H1 (cell line): ENCODE measurements around the gene TROAP. TPM values are rescaled to one million over a fixed set of nuclear protein-coding genes. Genes with fewer than 3 reads are reported as not detected.

ENCODE experiments used
- CTCF ChIA-PET: fragments of 300-600 bp; sonication (Branson Sonifier 250); formaldehyde crosslinking; loops from one replicate; lab custom pipeline; 2021; ENCODE audit not compliant: partially characterized antibody; lab: Charles Lee
- POLR2A ChIA-PET: fragments of 300-600 bp; sonication (Branson Sonifier 250); formaldehyde crosslinking; loops from one replicate; lab custom pipeline; 2021; ENCODE audit warnings: inconsistent platforms; ENCODE audit not compliant: partially characterized antibody; lab: Charles Lee
- DNase-seq, 2 experiments: peaks; one replicate each; pipeline versions ENCODE4 v3.0.0 to v3.0.0-alpha.2; 2010 to 2022; ENCODE audit warnings: low spot score in 2 of 2, low read depth in 1 of 2, mixed read lengths in 1 of 2
- FAIRE-seq: peaks from 2 replicates; lab custom pipeline; 2011; peaks lifted over from hg19 to GRCh38; lab: Jason Lieb, UNC
- H2AFZ ChIP-seq: 2 replicates; pipeline ENCODE4 v1.8.1; 2012; ENCODE audit warnings: low read length, inconsistent platforms
- H2AK5ac ChIP-seq: 2 replicates; pipeline ENCODE4 v1.6.1; 2013; ENCODE audit warnings: low read depth, low read length
- H2BK120ac ChIP-seq: replicated peaks from 2 replicates; pipeline ENCODE3; 2013; ENCODE audit warnings: low read depth, low read length, inconsistent platforms
- H2BK12ac ChIP-seq: 2 replicates; pipeline ENCODE4 v1.6.1; 2013; ENCODE audit warnings: low read depth, low read length
- H2BK15ac ChIP-seq: 2 replicates; pipeline ENCODE4 v1.6.1; 2013; ENCODE audit warnings: low read length
- H2BK20ac ChIP-seq: 2 replicates; pipeline ENCODE4 v1.6.1; 2013; ENCODE audit warnings: low read length
- H2BK5ac ChIP-seq: 2 replicates; pipeline ENCODE4 v1.6.1; 2013; ENCODE audit warnings: low read depth, low read length
- H3K14ac ChIP-seq: 2 replicates; pipeline ENCODE4 v1.6.1; 2013; ENCODE audit warnings: inconsistent platforms; ENCODE audit not compliant: insufficient read length
- H3K18ac ChIP-seq: 2 replicates; pipeline ENCODE4 v1.6.1; 2013; ENCODE audit warnings: low read length; ENCODE audit errors: extremely low read depth
- H3K23ac ChIP-seq: 2 replicates; pipeline ENCODE4 v1.6.1; 2013; ENCODE audit warnings: inconsistent platforms; ENCODE audit not compliant: insufficient read length
- H3K23me2 ChIP-seq: 2 replicates; pipeline ENCODE4 v1.6.1; 2013; ENCODE audit warnings: low read depth, low read length
- H3K27ac ChIP-seq: 2 replicates; pipeline ENCODE4 v1.6.1; 2011; ENCODE audit warnings: low read depth, low read length, inconsistent platforms
- H3K27me3 ChIP-seq, 4 experiments: replicated peaks in 1 of 4; 1 replicate in 1 of 4; 2 replicates in 3 of 4; pipeline versions ENCODE4 v1.6.1 to v1.8.1; 2011 to 2013; ENCODE audit warnings: low read length in 3 of 4, mild to moderate bottlenecking in 3 of 4, inconsistent platforms in 2 of 4, mixed read lengths in 2 of 4, moderate library complexity in 1 of 4; ENCODE audit not compliant: control insufficient read depth in 3 of 4, insufficient read depth in 3 of 4; ENCODE audit errors: extremely low read depth in 1 of 4
- H3K36me3 ChIP-seq, 4 experiments: 2 replicates each; pipeline versions ENCODE4 v1.6.1 to v1.8.1; 2011 to 2013; ENCODE audit warnings: mild to moderate bottlenecking in 4 of 4, low read length in 3 of 4, moderate library complexity in 2 of 4, control low read depth in 1 of 4, inconsistent platforms in 1 of 4; ENCODE audit not compliant: insufficient read depth in 4 of 4, control insufficient read depth in 2 of 4
- H3K4ac ChIP-seq: replicated peaks from 2 replicates; pipeline ENCODE3; 2013; ENCODE audit warnings: low read length, low read depth, mixed read lengths, inconsistent platforms; ENCODE audit not compliant: insufficient read length
- H3K4me1 ChIP-seq, 4 experiments: replicated peaks in 1 of 4; 1 replicate in 1 of 4; 2 replicates in 3 of 4; pipeline versions ENCODE4 v1.6.1 to v1.8.1; 2011 to 2013; ENCODE audit warnings: low read length in 3 of 4, inconsistent platforms in 2 of 4, mixed read lengths in 1 of 4; ENCODE audit not compliant: insufficient read depth in 4 of 4, control insufficient read depth in 3 of 4
- H3K4me2 ChIP-seq, 2 experiments: 2 replicates each; pipeline versions ENCODE4 v1.6.1 to v1.8.1; 2011 to 2013; ENCODE audit warnings: low read depth in 2 of 2, low read length in 2 of 2, control low read depth in 1 of 2, inconsistent platforms in 1 of 2, mild to moderate bottlenecking in 1 of 2; ENCODE audit not compliant: insufficient read depth in 1 of 2
- H3K4me3 ChIP-seq, 4 experiments: fragments of 200-600, 300-600 bp in 1 of 4; sonication (generic), shearing (Covaris generic), sonication (Bioruptor Twin) in 1 of 4; 2 replicates each; pipeline versions ENCODE4 v1.5.1 to v1.8.1; 2011 to 2016; ENCODE audit warnings: low read length in 4 of 4, low read depth in 3 of 4, control low read depth in 2 of 4, inconsistent platforms in 2 of 4, mild to moderate bottlenecking in 2 of 4, mixed read lengths in 1 of 4, moderate library complexity in 1 of 4; ENCODE audit not compliant: insufficient read depth in 2 of 4; ENCODE audit errors: extremely low read depth in 1 of 4
- H3K56ac ChIP-seq: replicated peaks from 2 replicates; pipeline ENCODE3; 2013; ENCODE audit warnings: low read depth, mild to moderate bottlenecking, mixed read lengths, low read length, inconsistent platforms; ENCODE audit not compliant: insufficient read length
- H3K79me1 ChIP-seq: 2 replicates; pipeline ENCODE4 v1.6.1; 2013; ENCODE audit warnings: low read depth, low read length, control low read depth
- H3K79me2 ChIP-seq, 2 experiments: 2 replicates each; pipeline versions ENCODE4 v1.6.1 to v1.8.1; 2012 to 2013; ENCODE audit warnings: low read length in 2 of 2, mild to moderate bottlenecking in 2 of 2, inconsistent platforms in 1 of 2; ENCODE audit not compliant: insufficient read depth in 2 of 2, control insufficient read depth in 1 of 2
- H3K9ac ChIP-seq, 4 experiments: replicated peaks in 1 of 4; 1 replicate in 1 of 4; 2 replicates in 3 of 4; pipeline versions ENCODE4 v1.6.1 to v1.8.1; 2011 to 2013; ENCODE audit warnings: low read depth in 3 of 4, low read length in 3 of 4, control low read depth in 2 of 4, mild to moderate bottlenecking in 2 of 4, moderate library complexity in 2 of 4, inconsistent platforms in 1 of 4; ENCODE audit errors: extremely low read depth in 1 of 4
- H3K9me3 ChIP-seq, 2 experiments: 2 replicates each; pipeline versions ENCODE4 v1.6.1 to v1.8.1; 2012 to 2013; ENCODE audit warnings: mild to moderate bottlenecking in 2 of 2, moderate library complexity in 2 of 2, control low read depth in 1 of 2, inconsistent platforms in 1 of 2, low read depth in 1 of 2, low read length in 1 of 2, mixed read lengths in 1 of 2; ENCODE audit not compliant: insufficient read depth in 2 of 2
- H4K20me1 ChIP-seq, 2 experiments: replicated peaks in 1 of 2; 2 replicates each; pipeline versions ENCODE3 to v1.8.1; 2011 to 2013; ENCODE audit warnings: inconsistent platforms in 2 of 2, low read length in 2 of 2, mild to moderate bottlenecking in 1 of 2; ENCODE audit not compliant: insufficient read depth in 2 of 2, control insufficient read depth in 1 of 2
- H4K5ac ChIP-seq: 2 replicates; pipeline ENCODE4 v1.6.1; 2013; ENCODE audit warnings: low read length, low read depth, mixed read lengths, inconsistent platforms; ENCODE audit not compliant: insufficient read length
- H4K8ac ChIP-seq: 2 replicates; pipeline ENCODE4 v1.8.0; 2013; ENCODE audit warnings: mild to moderate bottlenecking, moderate library complexity, low read length, inconsistent platforms; ENCODE audit not compliant: insufficient read depth; ENCODE audit errors: extremely low read depth
- H4K91ac ChIP-seq: replicated peaks from 2 replicates; pipeline ENCODE3; 2013; ENCODE audit warnings: low read length, mixed read lengths, inconsistent platforms; ENCODE audit not compliant: insufficient read length
- CBX8 ChIP-seq: fragments of 300-800, 300-1000 bp; sonication (generic); IDR thresholded peaks from 2 replicates; pipeline ENCODE4 v1.7.1; 2016; ENCODE audit warnings: low read depth, low read length, borderline replicate concordance
- SAP30 ChIP-seq: fragments of 300-600 bp; sonication (generic); IDR thresholded peaks from 2 replicates; pipeline ENCODE4 v1.7.1; 2012; ENCODE audit warnings: low read length, moderate library complexity, mild to moderate bottlenecking, inconsistent platforms; ENCODE audit not compliant: insufficient read depth, insufficient replicate concordance
- WGBS, 2 experiments: shearing (Covaris generic) in 1 of 2; methylation state at CpG; one replicate each; pipeline versions ENCODE4 v1.1.6 to v1.1.7; 2013 to 2015; ENCODE audit warnings: low lambda C conversion rate in 2 of 2, mixed read lengths in 2 of 2, inconsistent platforms in 1 of 2, low coverage in 1 of 2, missing lambda C conversion rate in 1 of 2; ENCODE audit not compliant: insufficient replicate concordance in 2 of 2, insufficient coverage in 1 of 2, insufficient read length in 1 of 2; ENCODE audit errors: extremely low coverage in 1 of 2, missing lambda C conversion rate in 1 of 2; 5-methylcytosine and 5-hydroxymethylcytosine counted together
- polyA plus RNA-seq, 7 experiments: library from polyadenylated mRNA; depleted of rRNA in 3 of 7; stranded (reverse) in 5 of 7; unstranded in 2 of 7; fragments of >200 nt in 5 of 7; fragments of 200-250 nt in 2 of 7; gene quantifications; 1 replicate in 5 of 7; 2 replicates in 1 of 7; 4 replicates in 1 of 7; pipeline versions ENCODE4 v1.2.1 to v1.2.3, GENCODE V29; 2011 to 2013; ENCODE audit warnings: missing spikeins in 2 of 7, mixed read lengths in 2 of 7
- total RNA-seq: library from RNA; stranded (reverse); fragmentation: NEBNext Ultra II Directional; extraction: Animal tissue kit (Norgen Biotek cat#: 25700); gene quantifications from 2 replicates; pipeline ENCODE4 v1.2.1, GENCODE V29; 2021
- TF ChIP-seq, protein P1 (sequence below), 3 experiments: IDR thresholded peaks; 1 replicate in 2 of 3; 2 replicates in 1 of 3; pipeline versions ENCODE4 v1.5.1 to v1.6.1; 2011; ENCODE audit warnings: low read length in 3 of 3, mild to moderate bottlenecking in 3 of 3, inconsistent platforms in 2 of 3, low read depth in 1 of 3, moderate library complexity in 1 of 3; ENCODE audit not compliant: insufficient read depth in 1 of 3; ENCODE audit errors: control extremely low read depth in 1 of 3

Gene TROAP
- total and polyA plus RNA-seq, 2 of the 8 experiments (the other 6 are each of a cell fraction or from before 2014, with no cell fraction given), result 36.7 to 52.0 TPM

DNA sequence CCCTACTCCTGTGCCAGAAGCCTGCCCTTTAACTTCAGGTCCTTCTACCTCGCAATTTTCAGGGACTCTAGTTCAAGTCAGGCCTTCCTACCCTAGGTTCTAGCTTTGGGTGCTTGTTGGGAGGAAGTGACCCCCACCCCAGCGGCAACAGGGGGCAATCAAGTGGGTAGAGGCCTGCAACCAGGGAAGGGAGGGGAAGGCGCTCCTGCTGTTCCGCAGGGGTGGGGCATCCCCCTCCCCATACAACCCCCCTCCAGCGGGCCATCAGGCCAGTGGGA, 28.3 kb upstream of the TROAP start:
- Histone ChIP-seq H2BK120ac (no peak overlapping the region), H3K9ac (no peak overlapping the region), H3K56ac (no peak overlapping the region), H2BK20ac (no peak overlapping the region), H4K5ac (no peak overlapping the region), H3K18ac (no peak overlapping the region), H3K4me2 (peak overlapping the region; percentile 48 to 80; a peak in 3 of 4 replicates), H3K36me3 (no peaks in the 10 kb centered on the region), H2BK15ac (no peak overlapping the region), H2AK5ac (no peak overlapping the region), H3K4me1 (peaks cover 0 to 36% (median 17%) of the 10 kb centered on the region in 4 experiments; a peak in 6 of 7 replicates), H3K4ac (no peak overlapping the region), H3K27ac (no peak overlapping the region), H3K9me3 (no peaks in the 10 kb centered on the region), H2AFZ (no peak overlapping the region), H3K23ac (no peak overlapping the region), H3K23me2 (peaks cover 11% of the 10 kb centered on the region; the same call in 1 of the 2 replicates), H3K79me1 (no peaks in the 10 kb centered on the region), H3K14ac (no peak overlapping the region), H2BK12ac (no peak overlapping the region), H4K91ac (no peak overlapping the region), H3K79me2 (no peaks in the 10 kb centered on the region), H2BK5ac (no peak overlapping the region), H4K20me1 (peaks cover 2 to 20% of the 10 kb centered on the region in 2 experiments), H3K4me3 (peak overlapping the region in 1 of 4 experiments; percentile 55; a peak in 4 of 8 replicates), H3K27me3 (peaks cover 50 to 72% (median 68%) of the 10 kb centered on the region in 4 experiments), H4K8ac (no peak overlapping the region)
- 17% methylated on average over 2 of the region's 5 CpGs; no CpG with 5 or more reads in 1 of the 2 experiments for WGBS, 2 experiments
- ChIA-PET POLR2A (interaction anchor here (0.9 to 5.0 kb wide), 12 partner anchors 10 to 164 kb away, joined by 3 to 48 read pairs (median 6); partner anchors contain the start of genes C1QL4, DNAJC22, TROAP and TUBA1B), CTCF (interaction anchor here (0.6 to 14.4 kb wide), 24 partner anchors 10 to 530 kb away, joined by 3 to 276 read pairs (median 4); partner anchors contain the start of genes C1QL4, DNAJC22, KCNH3 and TROAP)
- FAIRE-seq, result no peak
- TF ChIP-seq SAP30, result no peak
- no peak for TF ChIP-seq CBX8
- TF ChIP-seq, protein P1, sequence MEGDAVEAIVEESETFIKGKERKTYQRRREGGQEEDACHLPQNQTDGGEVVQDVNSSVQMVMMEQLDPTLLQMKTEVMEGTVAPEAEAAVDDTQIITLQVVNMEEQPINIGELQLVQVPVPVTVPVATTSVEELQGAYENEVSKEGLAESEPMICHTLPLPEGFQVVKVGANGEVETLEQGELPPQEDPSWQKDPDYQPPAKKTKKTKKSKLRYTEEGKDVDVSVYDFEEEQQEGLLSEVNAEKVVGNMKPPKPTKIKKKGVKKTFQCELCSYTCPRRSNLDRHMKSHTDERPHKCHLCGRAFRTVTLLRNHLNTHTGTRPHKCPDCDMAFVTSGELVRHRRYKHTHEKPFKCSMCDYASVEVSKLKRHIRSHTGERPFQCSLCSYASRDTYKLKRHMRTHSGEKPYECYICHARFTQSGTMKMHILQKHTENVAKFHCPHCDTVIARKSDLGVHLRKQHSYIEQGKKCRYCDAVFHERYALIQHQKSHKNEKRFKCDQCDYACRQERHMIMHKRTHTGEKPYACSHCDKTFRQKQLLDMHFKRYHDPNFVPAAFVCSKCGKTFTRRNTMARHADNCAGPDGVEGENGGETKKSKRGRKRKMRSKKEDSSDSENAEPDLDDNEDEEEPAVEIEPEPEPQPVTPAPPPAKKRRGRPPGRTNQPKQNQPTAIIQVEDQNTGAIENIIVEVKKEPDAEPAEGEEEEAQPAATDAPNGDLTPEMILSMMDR (IDR thresholded peaks at IDR 0.05; ENCODE audit: control extremely low read depth in 1 of 3, insufficient read depth in 1 of 3, low read depth in 1 of 3, low read length in 3 of 3), result no peak
- no peak for DNase-seq
